SK-N-SH (cell line): ENCODE results near the gene ADCY7. TPM values are rescaled to one million over a fixed set of nuclear protein-coding genes. Genes with fewer than 3 reads are reported as not detected.

Experiments
- CTCF ChIA-PET: fragments of 300-600, 350-600 bp; formaldehyde crosslinking; extraction: SDS; loops from one replicate; lab custom pipeline; 2021; lab: Yijun Ruan, JAX
- POLR2A ChIA-PET: fragments of 350-600 bp; sonication (Branson Sonifier 250); formaldehyde crosslinking; extraction: SDS; loops from one replicate; lab custom pipeline; 2020; ENCODE audit warnings: antibody characterized with exemption, inconsistent platforms; lab: Yijun Ruan, JAX
- DNase-seq: peaks from one replicate; pipeline ENCODE4 v3.0.0; 2012
- H2AFZ ChIP-seq: fragments of 200-600 bp; sonication (generic); 2 replicates; pipeline ENCODE4 v1.8.1; 2016; ENCODE audit warnings: antibody characterized with exemption, mild to moderate bottlenecking, low read depth
- H3F3A ChIP-seq: fragments of 200-600 bp; sonication (generic); replicated peaks from 2 replicates; pipeline ENCODE3; 2016; ENCODE audit warnings: antibody characterized with exemption, mild to moderate bottlenecking; ENCODE audit not compliant: insufficient read depth
- H3K27ac ChIP-seq, 2 experiments: fragments of 200-500 bp in 1 of 2; fragments of 200-600 bp in 1 of 2; sonication (Bioruptor generic) in 1 of 2; sonication (generic), shearing (Covaris generic) in 1 of 2; 2 replicates each; pipeline versions ENCODE4 v1.5.1 to v1.6.1; 2014 to 2016; ENCODE audit warnings: low read depth in 2 of 2, inconsistent platforms in 1 of 2, low read length in 1 of 2, mild to moderate bottlenecking in 1 of 2, mixed read lengths in 1 of 2
- H3K27me3 ChIP-seq: fragments of 200-600 bp; sonication (generic), shearing (Covaris generic); 2 replicates; pipeline ENCODE4 v1.6.1; 2016; ENCODE audit warnings: mixed run types; ENCODE audit not compliant: insufficient read depth
- H3K36me3 ChIP-seq, 2 experiments: fragments of 200-500 bp in 1 of 2; fragments of 200-600 bp in 1 of 2; sonication (Bioruptor generic) in 1 of 2; sonication (generic) in 1 of 2; replicated peaks in 1 of 2; 2 replicates each; pipeline versions ENCODE3 to v1.5.1; 2014 to 2016; ENCODE audit warnings: low read length in 1 of 2, mild to moderate bottlenecking in 1 of 2; ENCODE audit not compliant: insufficient read depth in 2 of 2, control insufficient read depth in 1 of 2
- H3K4me1 ChIP-seq, 2 experiments: fragments of 200-500 bp in 1 of 2; fragments of 200-600 bp in 1 of 2; sonication (Bioruptor generic) in 1 of 2; sonication (generic), shearing (Covaris generic) in 1 of 2; 2 replicates each; pipeline versions ENCODE4 v1.5.1 to v1.6.1; 2014 to 2016; ENCODE audit warnings: low read depth in 1 of 2, low read length in 1 of 2, mixed run types in 1 of 2; ENCODE audit not compliant: insufficient read depth in 2 of 2, control insufficient read depth in 1 of 2
- H3K4me2 ChIP-seq: fragments of 200-600 bp; sonication (generic), shearing (Covaris generic); 2 replicates; pipeline ENCODE4 v1.6.1; 2017; ENCODE audit warnings: mixed run types
- H3K4me3 ChIP-seq, 2 experiments: fragments of 200-500 bp in 1 of 2; fragments of 200-600 bp in 1 of 2; sonication (Bioruptor generic) in 1 of 2; sonication (generic), shearing (Covaris generic) in 1 of 2; 2 replicates each; pipeline versions ENCODE4 v1.5.1 to v1.8.1; 2014 to 2016; ENCODE audit warnings: low read depth in 2 of 2, inconsistent platforms in 1 of 2, low read length in 1 of 2, mild to moderate bottlenecking in 1 of 2, mixed read lengths in 1 of 2, moderate library complexity in 1 of 2
- H3K79me2 ChIP-seq: fragments of 200-600 bp; sonication (generic); 2 replicates; pipeline ENCODE4 v1.8.1; 2017; ENCODE audit warnings: mild to moderate bottlenecking; ENCODE audit not compliant: insufficient read depth
- H3K9ac ChIP-seq: fragments of 200-600 bp; sonication (generic); 2 replicates; pipeline ENCODE4 v1.6.1; 2017; ENCODE audit warnings: mixed run types
- H3K9me2 ChIP-seq: fragments of 200-600 bp; sonication (generic); 2 replicates; pipeline ENCODE4 v1.6.1; 2017; ENCODE audit warnings: mixed run types
- H3K9me3 ChIP-seq: fragments of 200-600 bp; sonication (generic); 2 replicates; pipeline ENCODE4 v1.6.1; 2017; ENCODE audit warnings: mixed run types, mild to moderate bottlenecking, moderate library complexity
- H4K20me1 ChIP-seq: fragments of 200-600 bp; sonication (generic); 2 replicates; pipeline ENCODE4 v1.6.1; 2017; ENCODE audit warnings: mild to moderate bottlenecking, mixed run types; ENCODE audit not compliant: insufficient read depth
- CHD2 ChIP-seq: fragments of 150-350 bp; IDR thresholded peaks from 2 replicates; pipeline ENCODE4 v1.6.1; 2018; ENCODE audit warnings: low read length; ENCODE audit not compliant: partially characterized antibody
- EP300 ChIP-seq, 2 experiments: IDR thresholded peaks; 2 replicates each; pipeline versions ENCODE4 v1.4.0 to v1.6.1; 2012; ENCODE audit warnings: borderline replicate concordance in 1 of 2, low read depth in 1 of 2, low read length in 1 of 2
- FOXJ3 ChIP-seq: sonication (generic); formaldehyde crosslinking; IDR thresholded peaks from 2 replicates; pipeline ENCODE4 v1.5.1; 2020; ENCODE audit warnings: mild to moderate bottlenecking, missing genetic modification reagents
- GATA2 ChIP-seq: sonication (generic); formaldehyde crosslinking; IDR thresholded peaks from 2 replicates; pipeline ENCODE4 v1.5.0; 2020; ENCODE audit warnings: mild to moderate bottlenecking, missing genetic modification reagents
- JUND ChIP-seq: IDR thresholded peaks from 2 replicates; pipeline ENCODE4 v1.4.0; 2012
- RAD21 ChIP-seq: IDR thresholded peaks from 2 replicates; pipeline ENCODE4 v1.6.1; 2012; ENCODE audit warnings: mild to moderate bottlenecking, low read length
- RXRA ChIP-seq: IDR thresholded peaks from 2 replicates; pipeline ENCODE4 v1.4.0; 2012; ENCODE audit warnings: low read depth, mild to moderate bottlenecking, borderline replicate concordance
- SMC3 ChIP-seq: IDR thresholded peaks from 2 replicates; pipeline ENCODE4 v1.6.1; 2012; ENCODE audit warnings: low read depth, low read length, improper control_type of control experiment
- TAF1 ChIP-seq: IDR thresholded peaks from 2 replicates; pipeline ENCODE4 v1.6.1; 2012; ENCODE audit warnings: low read depth, mild to moderate bottlenecking, low read length, moderate library complexity, borderline replicate concordance
- TCF12 ChIP-seq: IDR thresholded peaks from 2 replicates; pipeline ENCODE4 v1.4.0; 2012
- WGBS: methylation state at CpG from one replicate; pipeline ENCODE4 v1.1.6; 2017; ENCODE audit warnings: low lambda C conversion rate; 5-methylcytosine and 5-hydroxymethylcytosine counted together
- polyA plus RNA-seq, 3 experiments: library from polyadenylated mRNA; depleted of rRNA; stranded (reverse); fragments of >200 nt; gene quantifications; 2 replicates each; pipeline ENCODE4 v1.2.3, GENCODE V29; 2012
- TF ChIP-seq, protein P1 (sequence below): IDR thresholded peaks from 2 replicates; pipeline ENCODE4 v1.4.0; 2012; ENCODE audit warnings: low read depth
- TF ChIP-seq, protein P2 (sequence below): IDR thresholded peaks from 2 replicates; pipeline ENCODE4 v1.4.0; 2012; ENCODE audit warnings: low read depth, borderline replicate concordance
- TF ChIP-seq, protein P3 (sequence below): fragments of 200-600 bp; sonication (generic); IDR thresholded peaks from 2 replicates; pipeline ENCODE4 v1.6.1; 2017; ENCODE audit warnings: antibody characterized with exemption, mild to moderate bottlenecking, moderate library complexity
- TF ChIP-seq, protein P4 (sequence below): fragments of 150-350 bp; IDR thresholded peaks from 2 replicates; pipeline ENCODE4 v1.6.1; 2016; ENCODE audit warnings: mild to moderate bottlenecking, low read depth, low read length
- TF ChIP-seq, protein P5 (sequence below): IDR thresholded peaks from 2 replicates; pipeline ENCODE4 v1.4.0; 2012; ENCODE audit warnings: low read depth, borderline replicate concordance

ADCY7 gene
- polyA plus RNA-seq, 1 of the 3 experiments (the other 2 are of a cell fraction), result 14.3 TPM

DNA sequence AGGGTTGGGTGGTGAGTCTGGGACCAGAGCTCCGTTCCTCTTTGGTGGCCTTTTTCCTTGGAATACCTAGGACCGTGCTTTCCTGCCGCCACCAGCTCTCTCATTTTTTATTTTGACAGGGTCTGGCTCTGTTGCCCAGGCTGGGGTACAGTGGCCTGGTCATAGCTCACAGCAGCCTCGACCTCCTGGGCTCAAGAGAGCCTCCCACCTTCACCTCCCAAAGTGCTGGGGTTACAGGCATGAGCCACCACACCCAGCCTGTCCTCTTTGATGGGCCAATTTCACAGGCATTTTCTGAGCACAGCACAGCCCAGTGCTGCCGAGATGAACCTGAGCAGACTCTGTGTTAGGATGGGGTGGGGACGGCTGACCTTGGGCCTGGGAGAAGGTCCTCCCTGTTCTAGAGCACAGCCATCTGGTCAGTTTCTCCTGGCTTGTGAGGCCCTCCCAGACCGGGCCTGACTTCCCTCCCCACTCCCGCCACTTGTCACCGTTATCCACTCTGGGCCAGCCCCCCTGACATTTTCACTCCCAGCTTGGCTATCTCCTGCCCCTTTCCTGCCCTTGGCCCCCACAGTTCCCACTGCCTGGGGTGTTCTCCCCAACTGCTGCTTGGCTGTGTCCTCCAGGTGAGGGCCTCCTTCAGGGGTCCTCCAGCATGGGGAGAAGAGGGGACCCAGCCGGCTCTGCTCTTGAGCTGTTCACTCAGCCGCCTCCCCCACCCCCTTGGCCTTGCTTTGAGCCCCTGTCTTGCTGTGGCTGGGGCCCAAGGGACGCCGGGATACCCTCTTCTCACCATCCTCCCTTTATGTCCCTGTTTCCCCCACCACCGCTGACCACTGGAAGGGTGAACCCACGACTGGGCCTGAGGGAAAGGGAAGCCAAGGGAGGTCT lies 5.0 kb downstream of the ADCY7 start:
- Histone ChIP-seq H3K36me3 (no peaks in the 10 kb centered on the region), H3K4me3 (no peak overlapping the region), H3K4me2 (no peak overlapping the region), H3K79me2 (peaks cover 17% of the 10 kb centered on the region), H3K9me3 (no peaks in the 10 kb centered on the region), H3K27ac (no peak overlapping the region), H3K4me1 (peaks cover 10 to 33% of the 10 kb centered on the region in 2 experiments; a peak in 3 of 4 replicates), H2AFZ (no peak overlapping the region), H3F3A (no peaks in the 10 kb centered on the region), H3K9ac (no peak overlapping the region), H3K9me2 (no peaks in the 10 kb centered on the region), H4K20me1 (no peaks in the 10 kb centered on the region), H3K27me3 (no peaks in the 10 kb centered on the region)
- TF ChIP-seq, protein P1, sequence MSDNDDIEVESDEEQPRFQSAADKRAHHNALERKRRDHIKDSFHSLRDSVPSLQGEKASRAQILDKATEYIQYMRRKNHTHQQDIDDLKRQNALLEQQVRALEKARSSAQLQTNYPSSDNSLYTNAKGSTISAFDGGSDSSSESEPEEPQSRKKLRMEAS, result no peak
- TF ChIP-seq RAD21 (no peak), SMC3 (no peak), FOXJ3 (CRISPR knock-in tag) (no peak), TAF1 (no peak), CHD2 (no peak), JUND (no peak), TCF12 (no peak), EP300 (IDR thresholded peaks at IDR 0.05; ENCODE audit: borderline replicate concordance in 1 of 2, low read depth in 1 of 2, low read length in 1 of 2) (no peak), GATA2 (CRISPR knock-in tag) (no peak), RXRA (no peak)
- TF ChIP-seq, protein P2, sequence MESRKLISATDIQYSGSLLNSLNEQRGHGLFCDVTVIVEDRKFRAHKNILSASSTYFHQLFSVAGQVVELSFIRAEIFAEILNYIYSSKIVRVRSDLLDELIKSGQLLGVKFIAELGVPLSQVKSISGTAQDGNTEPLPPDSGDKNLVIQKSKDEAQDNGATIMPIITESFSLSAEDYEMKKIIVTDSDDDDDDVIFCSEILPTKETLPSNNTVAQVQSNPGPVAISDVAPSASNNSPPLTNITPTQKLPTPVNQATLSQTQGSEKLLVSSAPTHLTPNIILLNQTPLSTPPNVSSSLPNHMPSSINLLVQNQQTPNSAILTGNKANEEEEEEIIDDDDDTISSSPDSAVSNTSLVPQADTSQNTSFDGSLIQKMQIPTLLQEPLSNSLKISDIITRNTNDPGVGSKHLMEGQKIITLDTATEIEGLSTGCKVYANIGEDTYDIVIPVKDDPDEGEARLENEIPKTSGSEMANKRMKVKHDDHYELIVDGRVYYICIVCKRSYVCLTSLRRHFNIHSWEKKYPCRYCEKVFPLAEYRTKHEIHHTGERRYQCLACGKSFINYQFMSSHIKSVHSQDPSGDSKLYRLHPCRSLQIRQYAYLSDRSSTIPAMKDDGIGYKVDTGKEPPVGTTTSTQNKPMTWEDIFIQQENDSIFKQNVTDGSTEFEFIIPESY, result no peak
- TF ChIP-seq, protein P3, sequence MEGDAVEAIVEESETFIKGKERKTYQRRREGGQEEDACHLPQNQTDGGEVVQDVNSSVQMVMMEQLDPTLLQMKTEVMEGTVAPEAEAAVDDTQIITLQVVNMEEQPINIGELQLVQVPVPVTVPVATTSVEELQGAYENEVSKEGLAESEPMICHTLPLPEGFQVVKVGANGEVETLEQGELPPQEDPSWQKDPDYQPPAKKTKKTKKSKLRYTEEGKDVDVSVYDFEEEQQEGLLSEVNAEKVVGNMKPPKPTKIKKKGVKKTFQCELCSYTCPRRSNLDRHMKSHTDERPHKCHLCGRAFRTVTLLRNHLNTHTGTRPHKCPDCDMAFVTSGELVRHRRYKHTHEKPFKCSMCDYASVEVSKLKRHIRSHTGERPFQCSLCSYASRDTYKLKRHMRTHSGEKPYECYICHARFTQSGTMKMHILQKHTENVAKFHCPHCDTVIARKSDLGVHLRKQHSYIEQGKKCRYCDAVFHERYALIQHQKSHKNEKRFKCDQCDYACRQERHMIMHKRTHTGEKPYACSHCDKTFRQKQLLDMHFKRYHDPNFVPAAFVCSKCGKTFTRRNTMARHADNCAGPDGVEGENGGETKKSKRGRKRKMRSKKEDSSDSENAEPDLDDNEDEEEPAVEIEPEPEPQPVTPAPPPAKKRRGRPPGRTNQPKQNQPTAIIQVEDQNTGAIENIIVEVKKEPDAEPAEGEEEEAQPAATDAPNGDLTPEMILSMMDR, result no peak
- TF ChIP-seq, protein P4, sequence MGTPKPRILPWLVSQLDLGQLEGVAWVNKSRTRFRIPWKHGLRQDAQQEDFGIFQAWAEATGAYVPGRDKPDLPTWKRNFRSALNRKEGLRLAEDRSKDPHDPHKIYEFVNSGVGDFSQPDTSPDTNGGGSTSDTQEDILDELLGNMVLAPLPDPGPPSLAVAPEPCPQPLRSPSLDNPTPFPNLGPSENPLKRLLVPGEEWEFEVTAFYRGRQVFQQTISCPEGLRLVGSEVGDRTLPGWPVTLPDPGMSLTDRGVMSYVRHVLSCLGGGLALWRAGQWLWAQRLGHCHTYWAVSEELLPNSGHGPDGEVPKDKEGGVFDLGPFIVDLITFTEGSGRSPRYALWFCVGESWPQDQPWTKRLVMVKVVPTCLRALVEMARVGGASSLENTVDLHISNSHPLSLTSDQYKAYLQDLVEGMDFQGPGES, result no peak
- TF ChIP-seq, protein P5, sequence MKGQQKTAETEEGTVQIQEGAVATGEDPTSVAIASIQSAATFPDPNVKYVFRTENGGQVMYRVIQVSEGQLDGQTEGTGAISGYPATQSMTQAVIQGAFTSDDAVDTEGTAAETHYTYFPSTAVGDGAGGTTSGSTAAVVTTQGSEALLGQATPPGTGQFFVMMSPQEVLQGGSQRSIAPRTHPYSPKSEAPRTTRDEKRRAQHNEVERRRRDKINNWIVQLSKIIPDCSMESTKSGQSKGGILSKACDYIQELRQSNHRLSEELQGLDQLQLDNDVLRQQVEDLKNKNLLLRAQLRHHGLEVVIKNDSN, result no peak
- ChIA-PET POLR2A (no interaction called here), CTCF (interaction anchor here (0.7 to 1.3 kb wide), 3 partner anchors 13 to 42 kb away, joined by 3 to 4 read pairs (median 3); no protein-coding TSS in a partner anchor)
- WGBS, result 90% methylated on average over 12 of the region's 15 CpGs
- no peak for DNase-seq
